ENCODE data around the gene SGIP1. TPM values are rescaled to one million over a fixed set of nuclear protein-coding genes. Genes with fewer than 3 reads are reported as not detected.
"Not testable (repeated sequence)": the region's sequence is repeated elsewhere in the genome, so short reads cannot be mapped to it uniquely, and the experiment has no call there.

SGIP1 gene
- total RNA-seq, 2 donors from 2014 or later, result 0.59 to 38.4 TPM

- no peaks in the 10 kb centered on the region for H3K9me3 ChIP-seq
- no peaks in the 10 kb centered on the region for H3K27me3 ChIP-seq (replicated peaks; ENCODE audit: insufficient read depth)
- TF ChIP-seq POLR2AphosphoS5 (IDR thresholded peaks at IDR 0.05), result no peak
- TF ChIP-seq, protein P1, sequence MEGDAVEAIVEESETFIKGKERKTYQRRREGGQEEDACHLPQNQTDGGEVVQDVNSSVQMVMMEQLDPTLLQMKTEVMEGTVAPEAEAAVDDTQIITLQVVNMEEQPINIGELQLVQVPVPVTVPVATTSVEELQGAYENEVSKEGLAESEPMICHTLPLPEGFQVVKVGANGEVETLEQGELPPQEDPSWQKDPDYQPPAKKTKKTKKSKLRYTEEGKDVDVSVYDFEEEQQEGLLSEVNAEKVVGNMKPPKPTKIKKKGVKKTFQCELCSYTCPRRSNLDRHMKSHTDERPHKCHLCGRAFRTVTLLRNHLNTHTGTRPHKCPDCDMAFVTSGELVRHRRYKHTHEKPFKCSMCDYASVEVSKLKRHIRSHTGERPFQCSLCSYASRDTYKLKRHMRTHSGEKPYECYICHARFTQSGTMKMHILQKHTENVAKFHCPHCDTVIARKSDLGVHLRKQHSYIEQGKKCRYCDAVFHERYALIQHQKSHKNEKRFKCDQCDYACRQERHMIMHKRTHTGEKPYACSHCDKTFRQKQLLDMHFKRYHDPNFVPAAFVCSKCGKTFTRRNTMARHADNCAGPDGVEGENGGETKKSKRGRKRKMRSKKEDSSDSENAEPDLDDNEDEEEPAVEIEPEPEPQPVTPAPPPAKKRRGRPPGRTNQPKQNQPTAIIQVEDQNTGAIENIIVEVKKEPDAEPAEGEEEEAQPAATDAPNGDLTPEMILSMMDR (IDR thresholded peaks at IDR 0.05), result no peak
- no peak for TF ChIP-seq POLR2A (IDR thresholded peaks at IDR 0.05)
- no peaks in the 10 kb centered on the region for H3K4me1 ChIP-seq (replicated peaks)
- DNase-seq (ENCODE audit: low spot score), result no peak
- H3K27ac ChIP-seq, result no peak overlapping the region
- intact Hi-C loops (cut with DNase I), result no loop called here
- H3K4me3 ChIP-seq, result no peak overlapping the region
- H3K36me3 ChIP-seq, result no peaks in the 10 kb centered on the region
These were observed 190.0 kb downstream of the SGIP1 start for GRCh38 chr1:66723985-66724384.

- DNase-seq (ENCODE audit: low spot score), result peak; percentile 37
- Histone ChIP-seq H3K4me1 (replicated peaks) (no peaks in the 10 kb centered on the region), H3K4me3 (no peak overlapping the region), H3K36me3 (no peaks in the 10 kb centered on the region), H3K27ac (no peak overlapping the region), H3K27me3 (replicated peaks; ENCODE audit: insufficient read depth) (no peaks in the 10 kb centered on the region), H3K9me3 (no peaks in the 10 kb centered on the region)
- 27% methylated on average over 9 of the region's 9 CpGs for WGBS
- TF ChIP-seq POLR2A (IDR thresholded peaks at IDR 0.05) (no peak), POLR2AphosphoS5 (IDR thresholded peaks at IDR 0.05) (peak; percentile 16)
- TF ChIP-seq, protein P1 (IDR thresholded peaks at IDR 0.05), result peak; percentile 59 to 75 (median 66)
- intact Hi-C loops (cut with DNase I), result no loop called here
These were observed 192.1 kb downstream of the SGIP1 start for GRCh38 chr1:66725885-66726665.

DNA sequence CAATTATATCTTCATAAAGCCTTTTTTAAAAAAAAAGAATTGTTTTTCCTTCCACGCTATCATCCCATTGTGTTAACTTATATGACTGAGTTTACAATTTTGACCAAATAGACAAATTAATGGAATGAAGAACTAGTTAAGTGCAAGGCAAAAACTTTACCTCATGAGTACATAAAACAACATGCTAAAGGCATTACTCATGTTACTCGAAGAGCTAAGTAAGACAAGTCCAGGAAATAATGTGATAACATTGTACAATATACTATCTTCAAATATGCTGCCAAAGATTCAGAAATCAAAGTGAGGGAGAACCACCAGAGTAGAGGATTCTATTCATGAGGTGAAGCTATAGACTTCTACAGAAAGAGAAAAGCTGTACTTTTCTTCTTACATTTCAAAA is 194.1 kb downstream of the SGIP1 start:
- no peak for DNase-seq (ENCODE audit: low spot score)
- no peak overlapping the region for H3K27ac ChIP-seq
- H3K4me1 ChIP-seq (replicated peaks), result no peaks in the 10 kb centered on the region
- no peak for TF ChIP-seq POLR2AphosphoS5 (IDR thresholded peaks at IDR 0.05)
- no peak for TF ChIP-seq POLR2A (IDR thresholded peaks at IDR 0.05)
- TF ChIP-seq, protein P1 (IDR thresholded peaks at IDR 0.05), result no peak
- intact Hi-C loops (cut with DNase I), result no loop called here
- no peaks in the 10 kb centered on the region for H3K27me3 ChIP-seq (replicated peaks; ENCODE audit: insufficient read depth)
- 69% methylated on average over 2 of the region's 2 CpGs for WGBS
- no peaks in the 10 kb centered on the region for H3K36me3 ChIP-seq
- no peaks in the 10 kb centered on the region for H3K9me3 ChIP-seq
- no peak overlapping the region for H3K4me3 ChIP-seq

GRCh38 chr1:66728716-66729115 is 194.8 kb downstream of the SGIP1 start:
- H3K9me3 ChIP-seq; DNase-seq (ENCODE audit: low spot score); H3K4me3 ChIP-seq; H3K27me3 ChIP-seq (replicated peaks; ENCODE audit: insufficient read depth); H3K4me1 ChIP-seq (replicated peaks); H3K27ac ChIP-seq; H3K36me3 ChIP-seq; intact Hi-C loops (cut with DNase I): not testable (repeated sequence)

DNA sequence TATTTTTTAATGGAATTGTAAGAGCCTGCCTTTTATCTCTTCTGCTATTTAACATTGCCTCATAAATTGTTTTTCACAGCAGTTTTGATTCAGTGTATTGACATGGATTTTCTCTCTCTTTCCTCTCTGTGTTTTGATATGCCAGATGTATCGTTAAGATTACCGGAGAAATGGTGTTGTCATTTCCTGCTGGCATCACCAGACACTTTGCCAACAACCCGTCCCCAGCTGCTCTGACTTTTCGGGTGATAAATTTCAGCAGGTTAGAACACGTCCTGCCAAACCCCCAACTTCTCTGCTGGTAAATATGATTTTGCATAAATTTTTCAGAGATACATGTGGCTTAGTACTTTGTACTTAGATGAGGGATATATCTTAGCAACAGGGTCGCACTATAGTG is 195.2 kb downstream of the SGIP1 start:
- no peaks in the 10 kb centered on the region for H3K4me1 ChIP-seq (replicated peaks)
- no peaks in the 10 kb centered on the region for H3K36me3 ChIP-seq
- no peaks in the 10 kb centered on the region for H3K9me3 ChIP-seq
- no peak for DNase-seq (ENCODE audit: low spot score)
- no peak overlapping the region for H3K4me3 ChIP-seq
- TF ChIP-seq POLR2AphosphoS5 (IDR thresholded peaks at IDR 0.05) (no peak), POLR2A (IDR thresholded peaks at IDR 0.05) (no peak)
- TF ChIP-seq, protein P1 (IDR thresholded peaks at IDR 0.05), result no peak
- WGBS, result 22% methylated on average over 6 of the region's 6 CpGs
- intact Hi-C loops (cut with DNase I), result no loop called here
- no peaks in the 10 kb centered on the region for H3K27me3 ChIP-seq (replicated peaks; ENCODE audit: insufficient read depth)
- no peak overlapping the region for H3K27ac ChIP-seq

All from prostate gland (tissue), 2 donors.